ENCODE measurements around the gene SERINC1.
A peak's percentile ranks its signal among the peaks of the same experiment; 100 is the strongest.
"Not testable (repeated sequence)": the region's sequence is repeated elsewhere in the genome, so short reads cannot be mapped to it uniquely, and the experiment has no call there.

SERINC1 gene

GRCh38 chr6:122471107-122472021, at the start of gene SERINC1:
Gene SERINC1, minus strand, starts transcription at chr6:122471807. Its CDS starts 70 bp downstream, at chr6:122471737.
- DNase-seq = peak; percentile 97

- no peak for DNase-seq
These were observed 39.8 kb upstream of the SERINC1 start for GRCh38 chr6:122511193-122511924.

GRCh38 chr6:122505170-122505569, 33.6 kb upstream of the SERINC1 start:
- not testable (repeated sequence) for DNase-seq

- no peak for DNase-seq
These were observed 29.9 kb upstream of the SERINC1 start for GRCh38 chr6:122501475-122501874.

GRCh38 chr6:122495612-122496011, 24.0 kb upstream of the SERINC1 start:
- DNase-seq = no peak

GRCh38 chr6:122494665-122495272, 23.2 kb upstream of the SERINC1 start:
- DNase-seq = no peak

GRCh38 chr6:122491919-122492555, 20.4 kb upstream of the SERINC1 start:
- peak; percentile 92 for DNase-seq

- DNase-seq = no peak
These were observed 19.0 kb upstream of the SERINC1 start for GRCh38 chr6:122490607-122491006.

- DNase-seq = no peak
These were observed 13.2 kb upstream of the SERINC1 start for GRCh38 chr6:122484760-122485159.

- DNase-seq = no peak
These were observed 11.1 kb upstream of the SERINC1 start for GRCh38 chr6:122482750-122483080.

- DNase-seq = peak; percentile 45
These were observed 4.5 kb upstream of the SERINC1 start for GRCh38 chr6:122476131-122476530.

GRCh38 chr6:122472022-122472340, 374 bp upstream of the SERINC1 start:
- no peak for DNase-seq

GRCh38 chr6:122461885-122462284, 9.7 kb downstream of the SERINC1 start:
- DNase-seq = no peak

GRCh38 chr6:122459865-122460416, 11.7 kb downstream of the SERINC1 start:
- not testable (repeated sequence) for DNase-seq

- DNase-seq = no peak
These were observed 12.4 kb downstream of the SERINC1 start for GRCh38 chr6:122459240-122459639.

- DNase-seq = no peak
These were observed 13.5 kb downstream of the SERINC1 start for GRCh38 chr6:122458087-122458486.

- not testable (repeated sequence) for DNase-seq
These were observed 16.5 kb downstream of the SERINC1 start for GRCh38 chr6:122455116-122455515.

- no peak for DNase-seq
These were observed 16.9 kb downstream of the SERINC1 start for GRCh38 chr6:122454673-122455072.

GRCh38 chr6:122452509-122452908, 19.1 kb downstream of the SERINC1 start:
- no peak for DNase-seq

- no peak for DNase-seq
These were observed 22.5 kb downstream of the SERINC1 start for GRCh38 chr6:122449069-122449468.

GRCh38 chr6:122445274-122445673, 26.3 kb downstream of the SERINC1 start:
- no peak for DNase-seq

GRCh38 chr6:122438975-122439374, 32.6 kb downstream of the SERINC1 start:
- peak; percentile 23 for DNase-seq

- no peak for DNase-seq
These were observed 38.8 kb downstream of the SERINC1 start for GRCh38 chr6:122432816-122433215.

Measured in NCI-H82 (cell line).